Neural progenitor cell (in vitro differentiated cells): Measurements from ENCODE around the gene ARL8A. TPM values are rescaled to one million over a fixed set of nuclear protein-coding genes. Genes with fewer than 3 reads are reported as not detected.
"Not testable (repeated sequence)": the region's sequence is repeated elsewhere in the genome, so short reads cannot be mapped to it uniquely, and the experiment has no call there.

Experiments used
- DNase-seq: peaks from one replicate; pipeline ENCODE4 v3.0.0-alpha.2; 2016; ENCODE audit warnings: low spot score
- H2AFZ ChIP-seq: fragments of 200-600 bp; sonication (generic); replicated peaks from 2 replicates; pipeline ENCODE4 v1.6.1; 2016; ENCODE audit warnings: antibody characterized with exemption
- H3F3A ChIP-seq: fragments of 200-600 bp; sonication (generic); 2 replicates; pipeline ENCODE4 v1.6.1; 2016; ENCODE audit warnings: antibody characterized with exemption, low read depth
- H3K27ac ChIP-seq: fragments of 200-600 bp; sonication (generic); 2 replicates; pipeline ENCODE4 v1.5.1; 2016; ENCODE audit warnings: mild to moderate bottlenecking
- H3K27me3 ChIP-seq: fragments of 200-600 bp; sonication (generic); 2 replicates; pipeline ENCODE4 v1.6.1; 2016; ENCODE audit warnings: mild to moderate bottlenecking, moderate library complexity
- H3K36me3 ChIP-seq: fragments of 200-600 bp; sonication (generic); 2 replicates; pipeline ENCODE4 v1.5.1; 2016
- H3K4me1 ChIP-seq: fragments of 200-600 bp; sonication (generic); 2 replicates; pipeline ENCODE4 v1.6.1; 2016; ENCODE audit warnings: mixed run types
- H3K4me2 ChIP-seq: fragments of 200-600 bp; sonication (generic); 2 replicates; pipeline ENCODE4 v1.6.1; 2016
- H3K4me3 ChIP-seq: fragments of 200-600 bp; sonication (generic); 2 replicates; pipeline ENCODE4 v1.5.1; 2016
- H3K79me2 ChIP-seq: fragments of 200-600 bp; sonication (generic); 2 replicates; pipeline ENCODE4 v1.6.1; 2016; ENCODE audit warnings: low read depth
- H3K9ac ChIP-seq: fragments of 200-600 bp; sonication (generic); 2 replicates; pipeline ENCODE4 v1.6.1; 2016
- H3K9me3 ChIP-seq: fragments of 200-600 bp; sonication (generic); 2 replicates; pipeline ENCODE4 v1.5.1; 2016; ENCODE audit warnings: low read depth
- H4K20me1 ChIP-seq: fragments of 200-600 bp; sonication (generic); 2 replicates; pipeline ENCODE4 v1.6.1; 2016; ENCODE audit warnings: low read depth
- H3K27ac Mint-ChIP-seq: 3 replicates; pipeline ENCODE4 v1.8.0; 2021; ENCODE audit warnings: mixed read lengths
- H3K27me3 Mint-ChIP-seq: 2 replicates; pipeline ENCODE4 v1.8.0; 2022; ENCODE audit warnings: low read depth, mild to moderate bottlenecking, inconsistent platforms, moderate library complexity, mixed read lengths; ENCODE audit not compliant: insufficient read depth
- H3K36me3 Mint-ChIP-seq: 3 replicates; pipeline ENCODE4 v1.8.0; 2021; ENCODE audit warnings: mixed read lengths
- H3K4me1 Mint-ChIP-seq: 3 replicates; pipeline ENCODE4 v1.8.0; 2021; ENCODE audit warnings: mixed read lengths
- H3K4me3 Mint-ChIP-seq: 3 replicates; pipeline ENCODE4 v1.8.0; 2021; ENCODE audit warnings: mild to moderate bottlenecking, moderate library complexity, mixed read lengths
- H3K9me3 Mint-ChIP-seq: 3 replicates; pipeline ENCODE4 v1.8.0; 2020; ENCODE audit warnings: mixed read lengths
- CTCF ChIP-seq: fragments of 200-600 bp; sonication (generic); IDR thresholded peaks from 2 replicates; pipeline ENCODE4 v1.5.1; 2017; ENCODE audit warnings: antibody characterized with exemption, mild to moderate bottlenecking
- EZH2 ChIP-seq: fragments of 200-600 bp; sonication (generic); IDR thresholded peaks from 2 replicates; pipeline ENCODE4 v1.6.1; 2017; ENCODE audit warnings: antibody characterized with exemption, mild to moderate bottlenecking, moderate library complexity
- EZH2phosphoT487 ChIP-seq: fragments of 200-600 bp; sonication (generic); IDR thresholded peaks from 2 replicates; pipeline ENCODE4 v1.6.1; 2017; ENCODE audit warnings: antibody characterized with exemption
- total RNA-seq: library from RNA; depleted of rRNA; stranded (reverse); fragments of >200 nt; gene quantifications from 2 replicates; pipeline ENCODE4 v1.2.3, GENCODE V29; 2015; ENCODE audit warnings: low replicate concordance

The ARL8A gene
- total RNA-seq, 1 donor from 2014 or later = 13.3 TPM

GRCh38 chr1:202143011-202143767 lies 1.3 kb downstream of the ARL8A start:
- Mint-ChIP-seq H3K4me3 (peak overlapping the region; percentile 90), H3K27me3 (peaks cover 4% of the 10 kb centered on the region), H3K4me1 (peaks cover 17% of the 10 kb centered on the region), H3K9me3 (no peaks in the 10 kb centered on the region), H3K27ac (peak overlapping the region; percentile 76), H3K36me3 (peaks cover 3% of the 10 kb centered on the region)
- peaks cover 9% of the 10 kb centered on the region for H3F3A ChIP-seq
- H3K36me3 ChIP-seq = no peaks in the 10 kb centered on the region
- peak overlapping the region; percentile 100 for H3K4me2 ChIP-seq
- no peak for TF ChIP-seq CTCF
- no peak for TF ChIP-seq EZH2
- TF ChIP-seq EZH2phosphoT487 = no peak
- peak overlapping the region; percentile 38 for H2AFZ ChIP-seq
- peaks cover 7% of the 10 kb centered on the region for H3K4me1 ChIP-seq
- no peaks in the 10 kb centered on the region for H3K9me3 ChIP-seq
- H3K4me3 ChIP-seq = peak overlapping the region; percentile 92
- H3K27me3 ChIP-seq = peaks cover 15% of the 10 kb centered on the region
- peak overlapping the region; percentile 55 for H3K9ac ChIP-seq
- no peak for DNase-seq
- H4K20me1 ChIP-seq = peaks cover 44% of the 10 kb centered on the region
- no peak overlapping the region for H3K27ac ChIP-seq
- H3K79me2 ChIP-seq = peaks cover 51% of the 10 kb centered on the region

GRCh38 chr1:202141468-202141867 lies 3.1 kb downstream of the ARL8A start:
- not testable (repeated sequence) for H3K27ac Mint-ChIP-seq, H3K9me3 Mint-ChIP-seq, H3K9ac ChIP-seq, H3K9me3 ChIP-seq, H2AFZ ChIP-seq, H3K27me3 Mint-ChIP-seq, H3K4me1 ChIP-seq, H3K4me3 Mint-ChIP-seq, H3F3A ChIP-seq, H3K4me3 ChIP-seq, H3K4me2 ChIP-seq, H3K36me3 Mint-ChIP-seq, H3K36me3 ChIP-seq, H3K27ac ChIP-seq, DNase-seq
- Histone ChIP-seq H3K27me3 (peaks cover 15% of the 10 kb centered on the region), H4K20me1 (peaks cover 49% of the 10 kb centered on the region), H3K79me2 (peaks cover 51% of the 10 kb centered on the region)
- H3K4me1 Mint-ChIP-seq = peaks cover 17% of the 10 kb centered on the region

DNA sequence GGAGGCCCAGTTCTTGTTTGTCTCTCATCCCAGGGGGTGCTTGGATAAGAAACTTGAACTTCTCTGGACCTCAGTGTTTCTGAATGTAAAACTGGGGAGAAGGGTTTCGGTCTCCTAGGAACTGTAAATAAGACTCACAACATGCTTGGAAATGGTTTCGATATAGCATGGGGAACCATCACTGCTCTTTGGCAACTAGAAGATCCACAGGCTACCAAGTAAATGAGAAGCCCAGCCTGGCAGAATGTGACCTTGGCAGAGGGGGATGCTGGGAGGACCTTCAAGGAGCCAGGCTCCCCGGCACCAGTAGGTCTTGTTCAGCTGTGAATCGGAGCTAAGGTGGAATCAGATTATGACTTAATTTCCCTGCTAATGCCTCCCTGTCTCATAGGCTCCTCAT lies 3.7 kb downstream of the ARL8A start:
- Mint-ChIP-seq H3K9me3 (no peaks in the 10 kb centered on the region), H3K27ac (no peak overlapping the region), H3K4me3 (no peak overlapping the region), H3K36me3 (peaks cover 5% of the 10 kb centered on the region), H3K4me1 (peaks cover 17% of the 10 kb centered on the region), H3K27me3 (peaks cover 3% of the 10 kb centered on the region)
- Histone ChIP-seq H3K4me2 (no peak overlapping the region), H3K4me1 (peaks cover 7% of the 10 kb centered on the region), H4K20me1 (peaks cover 49% of the 10 kb centered on the region), H3K4me3 (no peak overlapping the region), H3F3A (peaks cover 14% of the 10 kb centered on the region), H3K9ac (no peak overlapping the region), H3K79me2 (peaks cover 51% of the 10 kb centered on the region), H3K27me3 (peaks cover 12% of the 10 kb centered on the region), H3K9me3 (no peaks in the 10 kb centered on the region), H2AFZ (no peak overlapping the region), H3K27ac (no peak overlapping the region), H3K36me3 (no peaks in the 10 kb centered on the region)
- DNase-seq = no peak
- TF ChIP-seq EZH2phosphoT487 (no peak), EZH2 (no peak), CTCF (no peak)

- H3F3A ChIP-seq = peaks cover 19% of the 10 kb centered on the region
- H3K9me3 Mint-ChIP-seq = no peaks in the 10 kb centered on the region
- no peak overlapping the region for H3K4me2 ChIP-seq
- H3K36me3 ChIP-seq = no peaks in the 10 kb centered on the region
- peak; percentile 83 for DNase-seq
- no peak overlapping the region for H2AFZ ChIP-seq
- H3K79me2 ChIP-seq = peaks cover 13% of the 10 kb centered on the region
- no peaks in the 10 kb centered on the region for H3K4me1 ChIP-seq
- H3K27ac ChIP-seq = no peak overlapping the region
- no peak overlapping the region for H3K4me3 ChIP-seq
- no peak overlapping the region for H3K27ac Mint-ChIP-seq
- H3K27me3 ChIP-seq = no peaks in the 10 kb centered on the region
- TF ChIP-seq CTCF (peak; percentile 84), EZH2 (no peak)
- H3K4me3 Mint-ChIP-seq = no peak overlapping the region
- H3K36me3 Mint-ChIP-seq = peaks cover 5% of the 10 kb centered on the region
- no peak overlapping the region for H3K9ac ChIP-seq
- no peaks in the 10 kb centered on the region for H3K9me3 ChIP-seq
- H3K4me1 Mint-ChIP-seq = peaks cover 8% of the 10 kb centered on the region
- H3K27me3 Mint-ChIP-seq = peaks cover 2% of the 10 kb centered on the region
- peaks cover 21% of the 10 kb centered on the region for H4K20me1 ChIP-seq
Measured at GRCh38 chr1:202135221-202135721, 9.3 kb downstream of the ARL8A start.
